CD4-positive, alpha-beta T cell treated with Interleukin-6 for 4 hours (primary cell): ENCODE measurements around the gene CCDC7.
"Not testable (repeated sequence)": the region's sequence is repeated elsewhere in the genome, so short reads cannot be mapped to it uniquely, and the experiment has no call there.

Experiments
- DNase-seq: peaks from one replicate; pipeline ENCODE4 v3.0.0-alpha.2; 2020; ENCODE audit warnings: mixed read lengths

Gene CCDC7

GRCh38 chr10:32582946-32583345, 137.0 kb downstream of the CCDC7 start:
- DNase-seq = no peak

- DNase-seq = not testable (repeated sequence)
Measured at GRCh38 chr10:32598022-32598421, 152.1 kb downstream of the CCDC7 start.

GRCh38 chr10:32600317-32600716, 154.4 kb downstream of the CCDC7 start:
- no peak for DNase-seq

- not testable (repeated sequence) for DNase-seq
Measured at GRCh38 chr10:32601562-32601961, 155.6 kb downstream of the CCDC7 start.

DNA sequence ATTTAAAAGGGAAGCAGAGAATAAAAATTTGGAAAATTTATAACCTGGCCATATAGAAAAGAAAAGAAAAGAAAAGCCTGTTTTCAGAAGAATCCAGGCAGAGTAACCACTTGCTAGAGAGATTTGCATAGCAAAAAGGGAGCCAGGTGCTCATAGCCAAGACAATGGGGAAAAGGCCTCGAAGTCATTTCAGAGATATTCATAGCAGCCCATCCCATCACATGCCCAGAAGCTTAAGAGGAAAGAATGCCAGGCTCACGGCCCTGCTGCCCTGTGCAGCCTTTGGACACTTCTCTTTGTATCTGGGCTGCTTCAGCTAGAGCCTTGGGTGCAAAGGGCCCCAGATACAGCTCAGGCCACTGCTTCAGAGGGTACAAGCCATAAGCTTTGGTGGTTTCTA, 159.8 kb downstream of the CCDC7 start:
- DNase-seq = no peak

- not testable (repeated sequence) for DNase-seq
Measured at GRCh38 chr10:32610543-32610942, 164.6 kb downstream of the CCDC7 start.

DNA sequence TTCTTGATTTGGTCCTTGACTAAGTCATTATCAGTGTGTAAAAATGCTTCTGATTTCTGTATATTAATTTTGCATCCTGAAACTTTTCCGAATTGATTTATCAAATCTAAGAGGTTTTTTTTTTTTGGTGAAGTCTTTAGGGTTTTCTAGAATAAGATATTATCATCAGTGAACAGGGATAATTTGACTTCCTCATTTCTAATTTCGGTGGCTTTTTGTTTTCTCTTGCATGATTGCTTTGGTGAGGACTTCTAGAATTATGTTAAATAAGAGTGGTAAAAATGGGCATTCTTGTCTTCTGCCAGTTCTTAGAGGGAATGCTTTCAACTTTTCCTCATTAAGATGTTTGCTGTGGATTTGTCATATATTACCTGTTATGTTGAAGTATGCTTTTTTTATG, 170.5 kb downstream of the CCDC7 start:
- no peak for DNase-seq

DNA sequence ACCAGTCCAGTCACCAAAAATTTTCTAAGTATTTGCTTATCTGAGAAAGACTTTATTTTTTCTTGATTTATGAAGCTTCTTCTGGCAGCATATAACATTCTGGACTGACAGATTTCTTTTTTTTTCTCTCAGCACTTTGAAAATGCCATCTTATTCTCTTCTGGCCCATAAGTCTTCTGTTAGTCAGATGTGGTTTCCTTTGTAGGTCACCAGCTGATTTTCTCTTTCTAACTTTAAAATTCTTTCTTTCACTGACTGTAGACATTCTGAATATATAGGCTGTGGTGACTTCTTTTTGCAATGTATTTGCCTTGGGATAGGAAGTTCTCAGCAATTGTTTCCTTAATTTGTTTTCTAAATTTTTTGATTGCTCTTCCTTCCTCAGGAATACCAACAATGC, 172.5 kb downstream of the CCDC7 start:
- DNase-seq = no peak

GRCh38 chr10:32621969-32622368, 176.0 kb downstream of the CCDC7 start:
- no peak for DNase-seq

GRCh38 chr10:32622409-32622808, 176.5 kb downstream of the CCDC7 start:
- DNase-seq = no peak

- DNase-seq = no peak
Measured at GRCh38 chr10:32627183-32627582, 181.2 kb downstream of the CCDC7 start.

DNA sequence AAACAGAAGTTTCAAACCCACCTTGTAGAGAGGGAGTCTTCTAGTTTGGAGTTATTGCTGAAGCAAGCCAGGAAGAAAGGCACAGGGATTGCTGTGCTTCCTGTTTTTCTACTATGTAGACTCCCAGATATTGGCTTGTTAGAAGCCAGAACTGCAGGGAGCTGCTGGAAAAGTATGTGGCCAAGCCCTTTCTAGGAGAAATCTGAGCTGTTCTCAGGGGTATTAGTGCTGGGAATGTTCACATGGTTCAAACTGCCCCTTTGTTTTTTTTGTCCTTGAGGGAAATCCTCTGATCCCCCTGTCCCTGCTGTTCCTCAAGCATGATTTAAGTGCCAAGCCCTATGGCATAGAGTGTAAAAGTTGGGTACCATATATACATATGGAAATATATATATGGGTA, 184.0 kb downstream of the CCDC7 start:
- no peak for DNase-seq

DNA sequence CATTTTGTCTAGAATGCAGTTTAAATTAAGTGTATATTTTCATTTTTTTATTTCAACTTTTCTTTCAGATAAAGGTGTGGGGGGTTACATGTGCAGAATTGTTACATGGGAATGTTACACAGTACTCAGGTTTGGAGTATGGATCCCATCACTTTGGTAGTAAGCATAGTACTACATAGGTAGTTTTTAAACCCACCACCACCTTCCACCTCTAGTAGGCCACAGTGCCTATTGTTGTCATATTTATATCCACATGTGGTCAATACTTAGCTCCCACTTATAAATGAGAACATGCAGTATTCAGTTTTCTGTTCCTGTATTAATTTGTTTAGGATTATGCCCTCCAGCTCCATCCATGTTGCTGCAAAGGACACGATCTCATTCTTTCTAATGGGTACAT, 200.6 kb downstream of the CCDC7 start:
- no peak for DNase-seq

DNA sequence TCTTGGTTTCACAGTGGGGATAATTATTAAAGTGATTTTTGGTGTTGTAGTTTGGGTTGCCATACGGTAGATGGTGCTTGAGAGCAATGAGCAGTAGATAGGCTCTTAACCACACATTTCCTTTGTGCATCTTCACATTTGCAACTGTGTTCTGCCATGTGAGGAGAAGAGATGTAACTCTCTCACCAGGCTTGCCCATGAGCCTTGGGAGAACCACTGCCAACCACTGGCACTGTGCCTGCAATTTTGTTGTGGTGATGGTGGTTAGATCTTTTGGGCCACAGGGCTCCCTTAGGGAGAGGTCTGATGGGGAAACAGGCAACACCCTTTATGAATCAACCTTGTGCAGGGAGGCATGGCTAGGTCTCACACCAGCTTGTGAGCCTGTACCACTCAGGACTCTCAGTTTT, 204.3 kb downstream of the CCDC7 start:
- peak; percentile 9 for DNase-seq

DNA sequence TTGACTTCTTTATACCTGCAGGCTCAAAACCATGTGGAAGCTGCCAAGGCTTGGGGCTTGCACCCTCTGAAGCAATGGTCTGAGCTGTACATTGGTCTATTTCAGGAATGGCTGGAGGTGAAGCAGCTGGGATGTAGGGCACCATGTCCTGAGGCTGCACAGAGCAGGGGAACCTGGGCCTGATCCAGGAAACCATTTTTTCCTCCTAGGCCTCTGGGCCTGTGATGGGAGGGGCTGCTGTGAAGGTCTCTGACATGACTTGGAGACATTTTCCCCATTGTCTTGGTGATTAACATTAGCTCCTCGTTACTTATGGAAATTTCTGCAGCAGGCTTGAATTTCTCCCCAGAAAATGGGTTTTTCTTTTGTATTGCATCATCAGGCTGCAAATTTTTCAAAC, 211.5 kb downstream of the CCDC7 start:
- not testable (repeated sequence) for DNase-seq

- DNase-seq = no peak
Measured at GRCh38 chr10:32661346-32661745, 215.4 kb downstream of the CCDC7 start.

DNA sequence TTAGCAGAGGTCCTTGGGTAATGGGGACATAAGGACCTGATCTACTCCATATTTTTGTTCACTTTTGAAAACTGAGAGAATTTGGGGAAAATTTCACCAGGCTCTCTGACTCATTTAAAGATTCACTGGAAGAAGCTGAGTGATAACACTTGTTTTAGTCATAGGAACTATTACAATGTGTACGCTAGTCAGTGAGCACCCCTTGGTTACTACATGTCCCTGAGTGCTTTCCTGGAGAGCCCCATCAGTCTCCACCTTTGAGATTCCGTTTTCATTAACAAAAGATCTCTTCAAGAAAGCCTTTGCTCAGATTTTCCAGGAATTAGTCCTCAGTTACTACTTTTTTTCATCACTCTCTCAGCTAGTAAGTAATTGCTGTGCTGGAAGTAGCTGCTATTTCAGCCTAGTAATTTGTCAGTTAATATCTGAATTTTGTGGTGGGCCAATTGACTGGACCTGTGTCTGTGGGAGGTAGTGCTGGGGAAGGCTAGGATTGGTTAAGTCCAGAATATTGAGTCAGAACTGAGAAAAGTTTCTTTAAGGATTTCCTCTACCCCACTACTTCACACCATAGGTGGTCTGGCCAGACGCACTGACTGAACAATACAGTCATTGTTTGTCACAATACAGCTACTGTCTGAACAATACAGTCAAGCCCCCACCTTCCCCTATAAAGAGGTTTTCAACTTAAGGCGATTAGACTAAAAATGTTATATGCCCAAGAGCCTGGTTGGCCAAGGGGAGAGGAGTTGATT, 235.0 kb downstream of the CCDC7 start:
- no peak for DNase-seq

GRCh38 chr10:32684291-32684690, 238.4 kb downstream of the CCDC7 start:
- DNase-seq = no peak

DNA sequence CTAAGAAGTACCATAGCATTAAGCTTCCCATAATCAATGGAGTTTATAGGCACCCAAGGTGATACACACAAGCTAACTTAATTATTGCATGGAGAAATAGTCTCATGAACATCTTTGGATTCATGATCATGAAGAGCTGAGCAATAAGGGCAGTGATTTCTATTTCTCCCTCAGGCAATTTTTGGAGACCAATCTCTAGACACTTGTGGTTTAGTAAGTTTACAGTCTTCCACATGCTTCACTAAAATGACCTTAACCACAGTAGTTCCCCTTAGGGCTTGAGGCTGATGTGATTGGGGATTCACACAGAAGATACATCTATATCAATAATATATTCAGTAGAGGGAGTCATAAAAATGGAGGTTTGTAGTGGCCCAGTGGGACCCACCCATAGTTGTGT, 241.2 kb downstream of the CCDC7 start:
- DNase-seq = no peak

- no peak for DNase-seq
Measured at GRCh38 chr10:32687546-32687945, 241.6 kb downstream of the CCDC7 start.

- DNase-seq = no peak
Measured at GRCh38 chr10:32692174-32692573, 246.2 kb downstream of the CCDC7 start.

GRCh38 chr10:32693441-32693979, 247.6 kb downstream of the CCDC7 start:
- no peak for DNase-seq

DNA sequence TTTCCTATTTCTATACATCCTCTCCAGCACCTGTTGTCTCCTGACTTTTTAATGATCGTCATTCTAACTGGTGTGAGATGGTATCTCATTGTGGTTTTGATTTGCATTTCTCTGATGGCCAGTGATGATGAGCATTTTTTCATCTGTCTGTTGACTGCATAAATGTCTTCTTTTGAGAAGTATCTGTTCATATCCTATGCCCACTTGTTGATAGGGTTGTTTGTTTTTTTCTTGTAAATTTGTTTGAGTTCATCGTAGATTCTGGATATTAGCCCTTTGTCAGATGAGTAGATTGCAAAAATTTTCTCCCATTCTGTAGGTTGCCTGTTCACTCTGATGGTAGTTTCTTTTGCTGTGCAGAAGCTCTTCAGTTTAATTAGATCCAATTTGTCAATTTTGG, 253.7 kb downstream of the CCDC7 start:
- not testable (repeated sequence) for DNase-seq

GRCh38 chr10:32713560-32713959, 267.6 kb downstream of the CCDC7 start:
- no peak for DNase-seq

DNA sequence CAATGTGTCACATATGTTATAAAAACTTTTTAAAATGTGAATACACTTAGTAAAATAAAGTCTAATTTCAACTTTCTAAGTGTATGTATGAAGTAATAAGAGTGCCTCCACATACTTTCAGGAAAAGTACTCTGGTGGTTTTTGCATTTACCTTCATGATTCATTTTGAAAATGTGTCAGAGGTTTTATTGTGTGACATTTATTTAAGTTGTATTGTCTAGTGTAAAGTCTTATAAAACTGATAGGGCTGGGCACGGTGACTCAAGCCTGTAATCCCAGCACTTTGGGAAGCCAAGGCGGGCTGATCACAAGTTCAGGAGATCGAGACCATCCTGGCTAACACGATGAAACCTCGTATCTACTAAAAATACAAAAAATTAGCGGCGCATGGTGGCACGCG, 285.6 kb downstream of the CCDC7 start:
- DNase-seq = no peak
